PC-9 (cell line): Measurements from ENCODE around the gene CALML5.

ENCODE experiments used
- CTCF ChIP-seq: fragments of 200-600 bp; sonication (generic); conservative IDR thresholded peaks from 2 replicates; pipeline ENCODE4 v1.6.1; 2017; ENCODE audit warnings: mixed run types, antibody characterized with exemption, mild to moderate bottlenecking, moderate library complexity
- EZH2 ChIP-seq: fragments of 200-600 bp; sonication (generic); IDR thresholded peaks from 2 replicates; pipeline ENCODE4 v1.8.0; 2017; ENCODE audit warnings: antibody characterized with exemption, low read depth

GRCh38 chr10:5467634-5468255 is 31.6 kb downstream of the CALML5 start:
- no peak for TF ChIP-seq CTCF
- TF ChIP-seq EZH2, result no peak
